GM15510 (cell line): ENCODE measurements around the gene PER3.

Experiments
- POLR2A ChIP-seq: IDR thresholded peaks from 3 replicates; pipeline ENCODE4 v1.6.1; 2011; ENCODE audit warnings: borderline replicate concordance; ENCODE audit not compliant: insufficient read length; ENCODE audit errors: extremely low read depth

Gene PER3

DNA sequence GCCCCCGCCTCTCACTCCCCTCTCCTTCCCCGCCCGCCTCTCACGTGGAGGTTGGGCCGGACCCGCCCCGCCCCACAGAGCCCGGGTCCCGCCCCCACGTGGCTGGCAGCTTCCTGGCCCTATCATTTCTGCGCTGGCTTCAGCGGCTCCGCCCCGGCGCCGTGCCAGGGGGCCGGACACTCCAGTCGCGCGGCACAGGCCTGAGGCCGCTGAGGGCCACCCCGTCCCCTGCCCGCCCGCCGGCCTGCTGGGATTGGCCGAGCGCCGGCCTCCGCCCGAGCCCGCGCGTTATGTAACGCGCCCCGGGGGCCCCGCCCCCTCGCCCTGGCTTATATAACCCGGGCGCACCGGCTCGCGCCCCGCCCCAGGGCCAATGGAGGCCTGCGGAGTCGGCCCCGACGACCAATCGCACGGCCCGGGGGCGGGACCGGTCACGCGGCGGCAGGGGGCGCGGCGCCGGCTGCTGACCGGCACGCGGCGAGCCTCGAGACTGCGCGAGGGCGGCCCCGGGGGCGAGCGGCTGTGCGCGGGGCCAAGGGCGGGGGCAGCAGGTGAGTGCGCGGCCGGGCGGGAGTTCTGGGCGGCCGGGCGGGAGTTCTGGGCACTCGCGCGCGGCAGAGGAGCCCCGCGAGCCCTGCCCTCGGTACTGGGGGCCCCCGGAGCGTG is at the start of gene PER3:
Gene PER3, plus strand, starts transcription at position 466 of the 666 bp plus-strand sequence. CDS start 587 bp downstream, outside the sequence.
- TF ChIP-seq POLR2A, result peak; percentile 27

- no peak for TF ChIP-seq POLR2A
Observed at GRCh38 chr1:7738044-7738443, 46.0 kb upstream of the PER3 start.

DNA sequence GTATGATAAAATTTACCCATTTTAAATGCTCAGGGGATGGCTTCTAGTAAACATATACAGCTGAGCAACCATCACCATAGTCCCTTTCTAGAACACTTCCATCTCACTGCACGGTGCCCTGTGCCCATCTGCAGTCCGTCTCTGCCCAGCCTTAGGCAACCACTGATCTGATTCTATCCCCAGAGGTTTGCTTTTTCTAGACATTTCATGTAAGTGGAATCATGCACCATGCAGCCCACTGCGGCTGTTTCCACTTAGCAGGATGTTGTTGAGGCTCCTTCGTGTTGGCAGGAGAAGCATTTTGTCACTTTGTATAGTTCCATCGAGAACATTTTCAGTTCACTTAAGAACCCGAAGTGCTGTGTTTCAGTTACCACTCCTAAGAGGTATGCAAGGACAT is 40.7 kb upstream of the PER3 start:
- TF ChIP-seq POLR2A, result no peak

- no peak for TF ChIP-seq POLR2A
Observed at GRCh38 chr1:7744882-7745281, 39.2 kb upstream of the PER3 start.

DNA sequence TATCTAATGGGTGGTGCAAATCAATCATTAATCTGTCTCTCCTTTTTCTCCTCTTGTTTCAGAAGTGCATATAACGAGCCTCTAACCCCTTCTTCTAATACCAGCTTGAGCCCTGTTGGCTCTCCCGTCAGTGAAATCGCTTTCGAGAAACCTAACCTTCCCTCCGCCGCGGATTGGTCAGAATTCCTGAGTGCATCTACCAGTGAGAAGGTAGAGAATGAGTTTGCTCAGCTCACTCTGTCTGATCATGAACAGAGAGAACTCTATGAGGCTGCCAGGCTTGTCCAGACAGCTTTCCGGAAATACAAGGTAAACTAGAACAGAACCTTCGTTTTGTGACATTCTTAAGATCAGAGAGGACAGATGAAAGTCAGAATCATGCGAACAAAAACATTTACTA is 38.3 kb upstream of the PER3 start:
- no peak for TF ChIP-seq POLR2A

GRCh38 chr1:7747605-7748004 is 36.5 kb upstream of the PER3 start:
- TF ChIP-seq POLR2A, result no peak

- no peak for TF ChIP-seq POLR2A
Observed at GRCh38 chr1:7749126-7749525, 35.0 kb upstream of the PER3 start.

DNA sequence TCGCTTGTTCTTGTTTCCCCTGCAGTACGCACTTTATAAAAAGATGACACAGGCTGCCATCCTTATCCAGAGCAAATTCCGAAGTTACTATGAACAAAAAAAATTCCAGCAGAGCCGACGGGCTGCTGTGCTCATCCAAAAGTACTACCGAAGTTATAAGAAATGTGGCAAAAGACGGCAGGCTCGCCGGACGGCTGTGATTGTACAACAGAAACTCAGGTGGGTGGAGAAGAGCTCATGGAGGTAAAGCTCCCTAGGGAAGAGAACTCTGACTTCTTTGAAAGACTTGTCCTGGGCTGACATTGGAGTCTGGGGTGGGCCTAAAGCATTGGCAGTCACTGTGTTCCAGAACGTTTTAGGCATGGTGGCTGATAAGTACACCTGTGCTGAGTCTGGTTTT is 32.9 kb upstream of the PER3 start:
- TF ChIP-seq POLR2A, result no peak

DNA sequence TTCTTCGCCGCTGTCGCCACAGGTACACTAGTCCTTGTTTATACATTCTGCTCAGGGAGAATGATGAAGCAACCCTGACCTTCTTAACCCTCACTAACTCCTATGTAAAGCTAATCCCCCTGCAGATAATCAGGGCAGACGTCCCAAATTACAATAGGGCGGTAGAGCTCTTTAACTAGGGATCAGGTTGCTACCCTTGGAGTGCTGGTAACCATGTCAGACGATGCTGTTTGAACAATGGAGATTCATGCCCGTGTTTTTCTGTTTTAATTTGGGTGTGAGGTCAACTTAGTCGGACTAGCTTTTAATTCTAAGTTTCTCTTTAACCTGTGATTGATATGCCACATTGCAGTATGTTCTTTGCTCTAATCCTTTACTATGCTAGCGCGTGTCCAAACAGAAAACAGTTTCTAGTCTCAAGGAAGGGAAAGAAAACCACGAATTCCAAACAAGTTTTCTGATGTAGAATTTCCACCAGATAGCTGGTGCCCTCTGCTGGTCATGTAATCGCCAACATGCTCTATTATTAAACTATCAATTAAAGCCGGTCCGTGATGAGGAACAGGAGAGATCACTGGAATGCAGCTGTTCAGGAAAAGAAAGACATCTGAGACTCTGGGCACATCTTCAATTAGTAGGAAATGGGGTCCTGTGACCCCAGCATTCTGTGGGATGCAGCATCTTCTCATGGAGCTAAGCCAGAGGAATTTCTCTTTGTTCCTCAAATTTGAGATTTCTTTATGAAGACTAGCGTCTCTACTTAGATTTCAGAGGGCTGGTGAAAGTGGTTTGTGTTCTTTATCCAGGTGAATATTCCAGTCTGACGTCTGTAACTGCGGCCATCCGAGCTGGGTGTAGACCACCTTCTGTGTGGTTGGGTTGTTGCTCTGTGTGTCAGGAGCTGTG is 31.3 kb upstream of the PER3 start:
- TF ChIP-seq POLR2A, result no peak

GRCh38 chr1:7753641-7754040 is 30.4 kb upstream of the PER3 start:
- no peak for TF ChIP-seq POLR2A

DNA sequence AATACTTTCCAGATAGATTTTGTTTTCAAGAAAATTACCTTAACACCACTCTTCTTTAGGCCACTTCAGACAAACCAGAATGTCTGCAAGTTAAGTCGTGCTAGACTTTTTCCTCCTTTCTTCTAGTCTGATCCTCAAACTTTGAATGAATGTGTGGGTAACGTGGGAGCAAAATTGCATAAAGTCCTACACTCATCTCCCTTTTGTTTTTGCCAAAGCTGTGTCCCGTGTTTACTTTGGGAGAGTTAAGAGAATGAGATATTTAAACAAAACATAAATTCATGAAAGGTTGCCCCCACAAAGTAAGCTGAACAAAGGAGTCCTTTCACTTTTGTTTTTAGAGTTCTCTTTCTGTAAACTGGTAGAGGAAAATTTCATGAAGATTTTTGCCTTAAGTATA is 29.9 kb upstream of the PER3 start:
- TF ChIP-seq POLR2A, result no peak

- TF ChIP-seq POLR2A, result no peak
Observed at GRCh38 chr1:7755448-7755847, 28.6 kb upstream of the PER3 start.

DNA sequence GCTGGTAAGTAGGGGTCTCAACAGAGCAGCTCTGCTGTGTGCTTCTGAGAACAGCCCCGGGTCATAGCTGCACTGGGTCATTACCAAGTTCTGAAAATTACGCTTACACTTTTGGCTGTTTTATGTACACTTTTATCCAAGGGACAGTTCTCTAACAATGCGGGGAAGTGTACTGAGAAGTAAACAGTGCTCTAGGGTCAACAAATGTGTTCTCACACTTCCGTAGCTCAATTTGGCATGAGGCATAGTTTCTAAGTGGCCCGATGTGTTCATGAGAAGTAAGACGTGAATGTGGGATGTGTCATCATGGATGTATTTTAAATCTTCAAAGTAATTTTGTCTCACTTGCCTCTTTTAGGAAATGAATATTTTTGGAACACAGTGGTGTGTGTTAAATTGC is 23.8 kb upstream of the PER3 start:
- TF ChIP-seq POLR2A, result no peak

DNA sequence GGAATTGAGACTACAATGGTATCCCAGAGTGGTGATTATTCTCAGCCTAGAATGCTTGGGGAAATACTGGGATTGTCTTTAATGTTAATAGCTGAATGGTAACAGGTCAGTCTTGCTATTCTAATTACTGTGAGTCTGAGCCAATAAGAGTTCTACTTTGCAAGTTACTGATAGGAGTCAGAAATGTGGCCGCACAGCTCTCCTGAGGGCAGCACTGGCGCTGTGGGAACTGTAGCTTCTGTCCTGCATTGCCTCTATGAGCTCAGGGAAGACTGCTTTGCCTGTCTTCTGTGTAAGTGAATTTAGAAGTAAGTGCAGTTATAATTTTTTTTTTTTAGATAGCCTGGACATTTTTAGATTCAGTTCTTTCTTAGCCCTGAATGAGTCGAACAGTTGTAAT is 23.0 kb upstream of the PER3 start:
- TF ChIP-seq POLR2A, result no peak

GRCh38 chr1:7767176-7767575 is 16.9 kb upstream of the PER3 start:
- TF ChIP-seq POLR2A, result no peak

- no peak for TF ChIP-seq POLR2A
Observed at GRCh38 chr1:7768583-7768982, 15.5 kb upstream of the PER3 start.
